GM20000 (cell line): ENCODE data around the gene IGF1R.

Source experiments
- DNase-seq: peaks from one replicate; pipeline ENCODE4 v3.0.0; 2012; ENCODE audit warnings: low spot score
- TF ChIP-seq, protein P1 (sequence below): IDR thresholded peaks from 2 replicates; pipeline ENCODE4 v1.5.1; 2012; ENCODE audit warnings: mild to moderate bottlenecking, control low read depth; ENCODE audit errors: extremely low read depth, missing control alignments

The IGF1R gene

GRCh38 chr15:98807262-98807661 is 158.9 kb downstream of the IGF1R start:
- TF ChIP-seq, protein P1, sequence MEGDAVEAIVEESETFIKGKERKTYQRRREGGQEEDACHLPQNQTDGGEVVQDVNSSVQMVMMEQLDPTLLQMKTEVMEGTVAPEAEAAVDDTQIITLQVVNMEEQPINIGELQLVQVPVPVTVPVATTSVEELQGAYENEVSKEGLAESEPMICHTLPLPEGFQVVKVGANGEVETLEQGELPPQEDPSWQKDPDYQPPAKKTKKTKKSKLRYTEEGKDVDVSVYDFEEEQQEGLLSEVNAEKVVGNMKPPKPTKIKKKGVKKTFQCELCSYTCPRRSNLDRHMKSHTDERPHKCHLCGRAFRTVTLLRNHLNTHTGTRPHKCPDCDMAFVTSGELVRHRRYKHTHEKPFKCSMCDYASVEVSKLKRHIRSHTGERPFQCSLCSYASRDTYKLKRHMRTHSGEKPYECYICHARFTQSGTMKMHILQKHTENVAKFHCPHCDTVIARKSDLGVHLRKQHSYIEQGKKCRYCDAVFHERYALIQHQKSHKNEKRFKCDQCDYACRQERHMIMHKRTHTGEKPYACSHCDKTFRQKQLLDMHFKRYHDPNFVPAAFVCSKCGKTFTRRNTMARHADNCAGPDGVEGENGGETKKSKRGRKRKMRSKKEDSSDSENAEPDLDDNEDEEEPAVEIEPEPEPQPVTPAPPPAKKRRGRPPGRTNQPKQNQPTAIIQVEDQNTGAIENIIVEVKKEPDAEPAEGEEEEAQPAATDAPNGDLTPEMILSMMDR, result no peak
- DNase-seq, result no peak

DNA sequence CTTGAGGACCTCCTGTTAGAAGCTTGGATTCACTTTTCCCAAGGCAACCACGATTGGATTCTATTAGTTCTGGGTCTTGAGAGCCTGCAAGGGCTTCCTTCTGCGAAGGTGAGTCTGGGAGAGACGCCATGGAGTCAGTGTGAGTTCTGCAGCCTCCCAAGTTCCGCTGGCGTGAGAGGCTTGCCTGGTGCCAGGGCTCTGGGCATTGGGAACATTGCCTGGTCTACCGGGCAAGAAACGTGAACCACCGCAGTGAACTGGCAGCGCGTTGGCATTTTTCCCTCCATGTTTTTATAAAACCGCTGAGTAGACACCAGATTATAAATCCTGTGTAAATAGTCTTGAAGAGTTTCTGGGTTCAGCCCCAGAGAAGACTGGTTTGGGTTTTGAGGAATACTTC is 160.9 kb downstream of the IGF1R start:
- TF ChIP-seq, protein P1, result no peak
- no peak for DNase-seq

- no peak for DNase-seq
- TF ChIP-seq, protein P1, result no peak
Observed at GRCh38 chr15:98812716-98813446, 164.5 kb downstream of the IGF1R start.

- no peak for DNase-seq
- TF ChIP-seq, protein P1, result no peak
Observed at GRCh38 chr15:98813951-98814350, 165.6 kb downstream of the IGF1R start.

GRCh38 chr15:98815207-98815606 is 166.9 kb downstream of the IGF1R start:
- TF ChIP-seq, protein P1, result no peak
- no peak for DNase-seq

GRCh38 chr15:98817745-98818144 is 169.4 kb downstream of the IGF1R start:
- DNase-seq, result no peak
- TF ChIP-seq, protein P1, result no peak

DNA sequence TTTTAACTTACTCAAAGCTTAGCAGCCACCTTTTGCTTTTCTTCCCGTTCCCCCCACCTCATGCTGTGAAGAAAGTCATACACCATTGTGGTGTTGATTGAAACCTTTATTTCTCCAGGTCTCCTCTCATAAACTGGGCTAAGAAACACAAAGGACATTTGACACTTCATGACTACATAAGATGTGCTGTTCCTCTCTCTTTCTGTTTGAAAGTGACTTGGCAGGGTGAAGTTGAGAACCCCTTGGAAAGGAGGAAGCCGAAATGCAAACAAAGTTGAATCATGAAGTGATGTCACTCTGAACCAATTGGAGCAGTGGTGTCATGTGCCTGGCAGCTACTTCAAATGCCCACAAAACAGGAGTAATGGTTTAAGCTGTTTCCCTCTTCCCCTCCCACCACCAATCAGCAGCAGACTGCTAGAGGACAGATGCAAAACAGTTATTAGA is 174.7 kb downstream of the IGF1R start:
- DNase-seq, result no peak
- TF ChIP-seq, protein P1, result no peak
